Measurements from ENCODE around the gene COL11A2.

The COL11A2 gene

GRCh38 chr6:33139596-33140206 is 52.6 kb downstream of the COL11A2 start (continued):
- TF ChIP-seq, protein P1, sequence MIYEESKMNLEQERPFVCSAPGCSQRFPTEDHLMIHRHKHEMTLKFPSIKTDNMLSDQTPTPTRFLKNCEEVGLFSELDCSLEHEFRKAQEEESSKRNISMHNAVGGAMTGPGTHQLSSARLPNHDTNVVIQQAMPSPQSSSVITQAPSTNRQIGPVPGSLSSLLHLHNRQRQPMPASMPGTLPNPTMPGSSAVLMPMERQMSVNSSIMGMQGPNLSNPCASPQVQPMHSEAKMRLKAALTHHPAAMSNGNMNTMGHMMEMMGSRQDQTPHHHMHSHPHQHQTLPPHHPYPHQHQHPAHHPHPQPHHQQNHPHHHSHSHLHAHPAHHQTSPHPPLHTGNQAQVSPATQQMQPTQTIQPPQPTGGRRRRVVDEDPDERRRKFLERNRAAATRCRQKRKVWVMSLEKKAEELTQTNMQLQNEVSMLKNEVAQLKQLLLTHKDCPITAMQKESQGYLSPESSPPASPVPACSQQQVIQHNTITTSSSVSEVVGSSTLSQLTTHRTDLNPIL (CRISPR knock-in tag; IDR thresholded peaks at IDR 0.05; ENCODE audit: low read depth), result no peak
- TF ChIP-seq ZNF70 (CRISPR knock-in tag; IDR thresholded peaks at IDR 0.05) (no peak), PPARA (CRISPR knock-in tag; IDR thresholded peaks at IDR 0.05; ENCODE audit: borderline replicate concordance) (no peak), TCF4 (CRISPR knock-in tag; IDR thresholded peaks at IDR 0.05; ENCODE audit: borderline replicate concordance) (no peak), ZFP3 (CRISPR knock-in tag; IDR thresholded peaks at IDR 0.05) (no peak)

GRCh38 chr6:33136310-33136900 is 55.9 kb downstream of the COL11A2 start:
- no peak for ATAC-seq
- no peak for TF ChIP-seq PPARA (CRISPR knock-in tag; IDR thresholded peaks at IDR 0.05; ENCODE audit: borderline replicate concordance)
- TF ChIP-seq ZNF70 (CRISPR knock-in tag; IDR thresholded peaks at IDR 0.05), result no peak
- no peak for TF ChIP-seq RARB (CRISPR knock-in tag; IDR thresholded peaks at IDR 0.05)
- no peak for TF ChIP-seq ZFP3 (CRISPR knock-in tag; IDR thresholded peaks at IDR 0.05)
- TF ChIP-seq ZC3H10 (CRISPR knock-in tag; IDR thresholded peaks at IDR 0.05), result no peak
- no peak for TF ChIP-seq BACH2 (CRISPR knock-in tag; IDR thresholded peaks at IDR 0.05; ENCODE audit: borderline replicate concordance)
- TF ChIP-seq GLIS3 (CRISPR knock-in tag; IDR thresholded peaks at IDR 0.05), result no peak
- no peak for TF ChIP-seq ESRRG (CRISPR knock-in tag; IDR thresholded peaks at IDR 0.05)
- TF ChIP-seq ZNF565 (CRISPR knock-in tag; conservative IDR thresholded peaks at IDR 0.05; ENCODE audit: low read depth), result no peak

GRCh38 chr6:33132081-33132524 is 60.2 kb downstream of the COL11A2 start:
- TF ChIP-seq SNAI2 (CRISPR knock-in tag; IDR thresholded peaks at IDR 0.05), result no peak
- TF ChIP-seq ISL1 (CRISPR knock-in tag; IDR thresholded peaks at IDR 0.05), result no peak
- TF ChIP-seq OSR1 (CRISPR knock-in tag; IDR thresholded peaks at IDR 0.05), result no peak
- no peak for TF ChIP-seq ZNF565 (CRISPR knock-in tag; conservative IDR thresholded peaks at IDR 0.05; ENCODE audit: low read depth)
- TF ChIP-seq TCF4 (CRISPR knock-in tag; IDR thresholded peaks at IDR 0.05; ENCODE audit: borderline replicate concordance), result no peak
- TF ChIP-seq, protein P1 (CRISPR knock-in tag; IDR thresholded peaks at IDR 0.05; ENCODE audit: low read depth), result no peak
- no peak for TF ChIP-seq TOX (CRISPR knock-in tag; IDR thresholded peaks at IDR 0.05; ENCODE audit: borderline replicate concordance)
- TF ChIP-seq ZFP3 (CRISPR knock-in tag; IDR thresholded peaks at IDR 0.05), result no peak
- TF ChIP-seq ARNTL (CRISPR knock-in tag; IDR thresholded peaks at IDR 0.05; ENCODE audit: borderline replicate concordance, low read depth), result no peak
- TF ChIP-seq GLIS3 (CRISPR knock-in tag; IDR thresholded peaks at IDR 0.05), result no peak
- ATAC-seq, result no peak

- TF ChIP-seq ZNF565 (CRISPR knock-in tag; conservative IDR thresholded peaks at IDR 0.05; ENCODE audit: low read depth) (no peak), RARB (CRISPR knock-in tag; IDR thresholded peaks at IDR 0.05) (no peak), ARNTL (CRISPR knock-in tag; IDR thresholded peaks at IDR 0.05; ENCODE audit: borderline replicate concordance, low read depth) (no peak), CSRNP3 (CRISPR knock-in tag; IDR thresholded peaks at IDR 0.05) (no peak), OSR1 (CRISPR knock-in tag; IDR thresholded peaks at IDR 0.05) (no peak), PPARA (CRISPR knock-in tag; IDR thresholded peaks at IDR 0.05; ENCODE audit: borderline replicate concordance) (no peak), ZNF8 (CRISPR knock-in tag; IDR thresholded peaks at IDR 0.05) (no peak), CSDC2 (CRISPR knock-in tag; IDR thresholded peaks at IDR 0.05) (no peak)
- TF ChIP-seq, protein P2, sequence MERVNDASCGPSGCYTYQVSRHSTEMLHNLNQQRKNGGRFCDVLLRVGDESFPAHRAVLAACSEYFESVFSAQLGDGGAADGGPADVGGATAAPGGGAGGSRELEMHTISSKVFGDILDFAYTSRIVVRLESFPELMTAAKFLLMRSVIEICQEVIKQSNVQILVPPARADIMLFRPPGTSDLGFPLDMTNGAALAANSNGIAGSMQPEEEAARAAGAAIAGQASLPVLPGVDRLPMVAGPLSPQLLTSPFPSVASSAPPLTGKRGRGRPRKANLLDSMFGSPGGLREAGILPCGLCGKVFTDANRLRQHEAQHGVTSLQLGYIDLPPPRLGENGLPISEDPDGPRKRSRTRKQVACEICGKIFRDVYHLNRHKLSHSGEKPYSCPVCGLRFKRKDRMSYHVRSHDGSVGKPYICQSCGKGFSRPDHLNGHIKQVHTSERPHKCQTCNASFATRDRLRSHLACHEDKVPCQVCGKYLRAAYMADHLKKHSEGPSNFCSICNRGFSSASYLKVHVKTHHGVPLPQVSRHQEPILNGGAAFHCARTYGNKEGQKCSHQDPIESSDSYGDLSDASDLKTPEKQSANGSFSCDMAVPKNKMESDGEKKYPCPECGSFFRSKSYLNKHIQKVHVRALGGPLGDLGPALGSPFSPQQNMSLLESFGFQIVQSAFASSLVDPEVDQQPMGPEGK (CRISPR knock-in tag; IDR thresholded peaks at IDR 0.05; ENCODE audit: borderline replicate concordance), result no peak
- TF ChIP-seq, protein P1 (CRISPR knock-in tag; IDR thresholded peaks at IDR 0.05; ENCODE audit: low read depth), result no peak
- no peak for ATAC-seq
These were observed 63.9 kb downstream of the COL11A2 start for GRCh38 chr6:33128318-33128717.

Data from SK-N-SH treated with all-trans-retinoic acid at 6 μM for 48 hours (cell line).